HepG2 (cell line): ENCODE measurements around the gene RAB17. TPM values are rescaled to one million over a fixed set of nuclear protein-coding genes. Genes with fewer than 3 reads are reported as not detected.
A peak's percentile ranks its signal among the peaks of the same experiment; 100 is the strongest.

Experiments
- ARNT ChIP-seq: fragments of 450-650 bp; IDR thresholded peaks from 2 replicates; pipeline ENCODE4 v1.6.1; 2017
- ARNTL ChIP-seq: sonication (generic); formaldehyde crosslinking; IDR thresholded peaks from 2 replicates; pipeline ENCODE4 v1.4.0; 2020; ENCODE audit warnings: mild to moderate bottlenecking, missing genetic modification reagents
- CEBPB ChIP-seq: IDR thresholded peaks from 2 replicates; pipeline ENCODE4 v1.6.1; 2011; ENCODE audit warnings: low read depth, low read length, improper control_type of control experiment, borderline replicate concordance
- ETV6 ChIP-seq: sonication (generic); formaldehyde crosslinking; conservative IDR thresholded peaks from 2 replicates; pipeline ENCODE4 v1.4.0; 2020; ENCODE audit warnings: missing genetic modification reagents
- FOXP1 ChIP-seq, 2 experiments: fragments of 450-650 bp in 1 of 2; IDR thresholded peaks; 2 replicates each; pipeline ENCODE4 v1.6.1; 2017 to 2018; ENCODE audit warnings: antibody characterized with exemption in 1 of 2
- HOXA7 ChIP-seq: sonication (generic); formaldehyde crosslinking; IDR thresholded peaks from 2 replicates; pipeline ENCODE4 v1.8.1; 2022; ENCODE audit warnings: mild to moderate bottlenecking, missing genetic modification reagents, moderate library complexity
- IKZF4 ChIP-seq: sonication (generic); formaldehyde crosslinking; IDR thresholded peaks from 2 replicates; pipeline ENCODE4 v1.5.1; 2020; ENCODE audit warnings: borderline replicate concordance, mild to moderate bottlenecking, low read depth, missing genetic modification reagents; ENCODE audit errors: not compliant biosample characterization
- NFE2 ChIP-seq: sonication (generic); formaldehyde crosslinking; IDR thresholded peaks from 2 replicates; pipeline ENCODE4 v1.4.0; 2020; ENCODE audit warnings: missing genetic modification reagents
- PLRG1 ChIP-seq: fragments of 450-650 bp; conservative IDR thresholded peaks from 2 replicates; pipeline ENCODE4 v1.6.1; 2016
- PRDM15 ChIP-seq: sonication (generic); formaldehyde crosslinking; IDR thresholded peaks from 2 replicates; pipeline ENCODE4 v1.4.0; 2020; ENCODE audit warnings: missing genetic modification reagents
- PREB ChIP-seq: sonication (generic); formaldehyde crosslinking; IDR thresholded peaks from 2 replicates; pipeline ENCODE4 v1.4.0; 2020; ENCODE audit warnings: missing genetic modification reagents
- TEAD3 ChIP-seq: optimal IDR thresholded peaks from 2 replicates; pipeline ENCODE3; 2016; ENCODE audit warnings: borderline replicate concordance
- TFAP4 ChIP-seq: sonication (generic); IDR thresholded peaks from 2 replicates; pipeline ENCODE4 v1.6.1; 2016; ENCODE audit warnings: low read depth, borderline replicate concordance
- ZFP90 ChIP-seq: sonication (generic); formaldehyde crosslinking; IDR thresholded peaks from 2 replicates; pipeline ENCODE4 v1.8.0; 2022; ENCODE audit warnings: missing genetic modification reagents, mild to moderate bottlenecking, inconsistent platforms, borderline replicate concordance
- ZNF883 ChIP-seq: sonication (generic); formaldehyde crosslinking; IDR thresholded peaks from 2 replicates; pipeline ENCODE4 v1.5.1; 2020; ENCODE audit warnings: mild to moderate bottlenecking, missing genetic modification reagents; ENCODE audit errors: not compliant biosample characterization
- polyA plus RNA-seq, 8 experiments: library from polyadenylated mRNA; depleted of rRNA in 3 of 8; stranded (reverse) in 7 of 8; unstranded in 1 of 8; fragments of >200 nt; fragmentation: Illumina TruSeq in 4 of 8; extraction: Trizol in 4 of 8; gene quantifications; 2 replicates each; pipeline versions ENCODE4 v1.2.1 to v1.2.3, GENCODE V29; 2011 to 2016; ENCODE audit warnings: low read depth in 4 of 8, missing spikeins in 1 of 8, mixed read lengths in 1 of 8; ENCODE audit not compliant: insufficient read depth in 1 of 8
- total RNA-seq, 5 experiments: library from RNA; depleted of rRNA; stranded (reverse); fragments of >200 nt; fragmentation: Illumina TruSeq; extraction: Trizol; gene quantifications; 2 replicates each; pipeline ENCODE4 v1.2.3, GENCODE V29; 2016; ENCODE audit warnings: low read depth in 1 of 5

The RAB17 gene
- total and polyA plus RNA-seq, 2 of the 13 experiments (the other 11 are each of a cell fraction or from before 2014, with no cell fraction given), result 68.0 to 124 TPM

- TF ChIP-seq PREB (CRISPR knock-in tag) (no peak), FOXP1 (IDR thresholded peaks at IDR 0.05) (no peak), FOXP1 (CRISPR knock-in tag; IDR thresholded peaks at IDR 0.05) (no peak), ZFP90 (0 out of 2 replicates have a peak, but pooled peaks have one; percentile 28), ARNTL (CRISPR knock-in tag) (no peak), NFE2 (CRISPR knock-in tag) (no peak), TEAD3 (CRISPR knock-in tag) (no peak), HOXA7 (CRISPR knock-in tag) (no peak), PLRG1 (no peak), ARNT (no peak), CEBPB (no peak), PRDM15 (no peak), TFAP4 (peak; percentile 21; the same call in 1 of the 2 replicates), IKZF4 (CRISPR knock-in tag) (no peak), ZNF883 (CRISPR knock-in tag) (no peak), ETV6 (CRISPR knock-in tag) (no peak)
- TF ChIP-seq, all 625 proteins: peak for 30
Observed at GRCh38 chr2:237588044-237588696, 2.4 kb downstream of the RAB17 start (continued).
